Thymus (tissue), 11 donors: ENCODE results near the gene ITPR1. TPM values are rescaled to one million over a fixed set of nuclear protein-coding genes. Genes with fewer than 3 reads are reported as not detected.

Source experiments
- DNase-seq, 9 donors: peaks; one replicate each; pipeline ENCODE4 v3.0.0-alpha.2; 2013; ENCODE audit warnings: low spot score in 9 of 9, low read depth in 6 of 9, missing footprints in 1 of 9
- H3K27ac ChIP-seq, 2 donors: one replicate each; pipeline ENCODE4 v1.5.1; 2013; ENCODE audit warnings: control low read depth in 1 of 2, low read depth in 1 of 2, low read length in 1 of 2, mild to moderate bottlenecking in 1 of 2, moderate library complexity in 1 of 2
- H3K27me3 ChIP-seq, 2 donors: one replicate each; pipeline ENCODE4 v1.5.1; 2013; ENCODE audit warnings: low read length in 1 of 2; ENCODE audit not compliant: control insufficient read depth in 2 of 2, insufficient read depth in 1 of 2
- H3K36me3 ChIP-seq, 2 donors: one replicate each; pipeline ENCODE4 v1.5.1; 2013; ENCODE audit warnings: low read length in 1 of 2, mild to moderate bottlenecking in 1 of 2, moderate library complexity in 1 of 2; ENCODE audit not compliant: control insufficient read depth in 2 of 2, insufficient read depth in 2 of 2
- H3K4me1 ChIP-seq, 2 donors: one replicate each; pipeline ENCODE4 v1.5.1; 2013; ENCODE audit warnings: low read length in 2 of 2; ENCODE audit not compliant: control insufficient read depth in 2 of 2, insufficient read depth in 2 of 2
- H3K4me3 ChIP-seq, 2 donors: one replicate each; pipeline ENCODE4 v1.5.1; 2013; ENCODE audit warnings: low read length in 2 of 2, control low read depth in 1 of 2, mild to moderate bottlenecking in 1 of 2
- H3K9me3 ChIP-seq, 2 donors: one replicate each; pipeline ENCODE4 v1.5.1; 2013; ENCODE audit warnings: low read length in 1 of 2, mild to moderate bottlenecking in 1 of 2; ENCODE audit not compliant: control insufficient read depth in 2 of 2, insufficient read depth in 1 of 2
- WGBS: extraction: QIAGEN DNeasy Blood & Tissue Kit; methylation state at CpG from one replicate; pipeline ENCODE4 v1.1.7; 2013; 5-methylcytosine and 5-hydroxymethylcytosine counted together
- polyA plus RNA-seq: library from polyadenylated mRNA; stranded (reverse); fragments of 200-250 nt; gene quantifications from one replicate; pipeline ENCODE4 v1.2.3, GENCODE V29; 2013
- total RNA-seq: library from RNA; stranded (reverse); fragments of 120-200 nt; gene quantifications from one replicate; pipeline ENCODE4 v1.2.4, GENCODE V29; 2013
- donor health status: healthy.

ITPR1 gene
- total and polyA plus RNA-seq, 2 donors = 23.9 to 36.6 TPM

DNA sequence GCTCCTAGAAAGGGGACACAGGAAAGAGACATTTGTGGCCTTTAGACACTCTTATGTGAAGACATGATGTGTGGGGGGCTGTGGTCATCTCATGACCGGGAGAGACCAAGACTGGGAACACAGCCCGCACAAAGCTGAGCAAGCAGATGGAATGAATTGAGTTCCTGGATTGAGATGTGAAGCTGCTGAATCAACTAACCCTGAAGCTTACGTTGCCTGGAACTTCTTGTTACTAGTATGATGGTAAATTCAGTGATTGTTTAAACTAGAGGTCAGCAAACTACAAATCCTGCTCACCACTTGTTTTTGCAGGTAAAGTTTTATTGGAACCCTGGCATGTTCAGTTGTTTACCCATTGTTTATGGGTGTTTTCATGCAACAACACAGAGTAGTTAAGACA is 402.7 kb downstream of the ITPR1 start:
- DNase-seq = no peak
- WGBS = 98% methylated on average over 3 of the region's 3 CpGs
- Histone ChIP-seq H3K4me3 (no peak overlapping the region), H3K27me3 (no peaks in the 10 kb centered on the region), H3K4me1 (peaks cover 0 to 3% of the 10 kb centered on the region in 2 donors), H3K9me3 (no peaks in the 10 kb centered on the region), H3K36me3 (no peaks in the 10 kb centered on the region), H3K27ac (no peak overlapping the region)

Other genes starting within 250 kb of the ITPR1 start
- gene SETMAR, start 190.0 kb upstream of the ITPR1 start, total RNA-seq = 18.2 TPM
- gene SETMAR, start 190.0 kb upstream of the ITPR1 start, polyA plus RNA-seq = 28.7 TPM
- 18.6 TPM for gene SUMF1, start 26.1 kb upstream of the ITPR1 start, total RNA-seq
- 14.1 TPM for gene SUMF1, start 26.1 kb upstream of the ITPR1 start, polyA plus RNA-seq